Astrocyte (in vitro differentiated cells and primary cell): ENCODE measurements around the gene CABCOCO1.

Experiments
- EZH2 ChIP-seq: IDR thresholded peaks from 2 replicates; pipeline ENCODE4 v1.6.1; 2012; ENCODE audit warnings: mild to moderate bottlenecking, low read length, inconsistent platforms; ENCODE audit not compliant: insufficient read depth
- TF ChIP-seq, protein P1 (sequence below): IDR thresholded peaks from 2 replicates; pipeline ENCODE4 v1.5.1; 2011; ENCODE audit warnings: low read depth, mild to moderate bottlenecking, inconsistent platforms, low read length, moderate library complexity; ENCODE audit not compliant: insufficient read depth

DNA sequence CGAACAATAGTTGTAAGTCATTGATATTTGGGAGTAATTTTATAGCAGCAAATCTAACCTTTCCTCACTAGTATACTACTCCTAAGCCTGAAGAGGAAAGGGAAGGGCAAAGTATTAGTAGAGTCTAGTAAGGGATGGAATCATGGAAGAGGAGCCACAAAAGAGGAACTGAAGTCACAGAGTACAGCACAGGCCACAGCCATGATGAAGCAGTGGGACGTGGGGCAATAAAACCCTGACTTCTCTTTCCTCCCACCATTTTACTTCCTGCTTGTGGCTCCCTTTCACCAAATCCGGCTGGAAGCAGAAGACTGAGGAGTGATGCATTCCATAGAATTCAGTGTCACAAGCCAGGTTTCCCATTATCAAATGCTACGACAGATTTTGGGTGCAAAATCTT lies 58.7 kb downstream of the CABCOCO1 start:
- TF ChIP-seq, protein P1, sequence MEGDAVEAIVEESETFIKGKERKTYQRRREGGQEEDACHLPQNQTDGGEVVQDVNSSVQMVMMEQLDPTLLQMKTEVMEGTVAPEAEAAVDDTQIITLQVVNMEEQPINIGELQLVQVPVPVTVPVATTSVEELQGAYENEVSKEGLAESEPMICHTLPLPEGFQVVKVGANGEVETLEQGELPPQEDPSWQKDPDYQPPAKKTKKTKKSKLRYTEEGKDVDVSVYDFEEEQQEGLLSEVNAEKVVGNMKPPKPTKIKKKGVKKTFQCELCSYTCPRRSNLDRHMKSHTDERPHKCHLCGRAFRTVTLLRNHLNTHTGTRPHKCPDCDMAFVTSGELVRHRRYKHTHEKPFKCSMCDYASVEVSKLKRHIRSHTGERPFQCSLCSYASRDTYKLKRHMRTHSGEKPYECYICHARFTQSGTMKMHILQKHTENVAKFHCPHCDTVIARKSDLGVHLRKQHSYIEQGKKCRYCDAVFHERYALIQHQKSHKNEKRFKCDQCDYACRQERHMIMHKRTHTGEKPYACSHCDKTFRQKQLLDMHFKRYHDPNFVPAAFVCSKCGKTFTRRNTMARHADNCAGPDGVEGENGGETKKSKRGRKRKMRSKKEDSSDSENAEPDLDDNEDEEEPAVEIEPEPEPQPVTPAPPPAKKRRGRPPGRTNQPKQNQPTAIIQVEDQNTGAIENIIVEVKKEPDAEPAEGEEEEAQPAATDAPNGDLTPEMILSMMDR: no peak
- no peak for TF ChIP-seq EZH2
